ENCODE results near the gene METTL8.
"Not testable (repeated sequence)": the region's sequence is repeated elsewhere in the genome, so short reads cannot be mapped to it uniquely, and the experiment has no call there.

Gene METTL8

GRCh38 chr2:171317492-171318125, 116.2 kb downstream of the METTL8 start:
- Histone ChIP-seq H3K4me1 (ENCODE audit: insufficient read depth, poor library complexity, severe bottlenecking) (no peaks in the 10 kb centered on the region), H3K27me3 (ENCODE audit: insufficient read depth, poor library complexity, severe bottlenecking) (no peaks in the 10 kb centered on the region), H3K36me3 (ENCODE audit: low read depth) (peaks cover 5% of the 10 kb centered on the region; the same call in 1 of the 2 replicates), H3K9me3 (ENCODE audit: severe bottlenecking) (no peaks in the 10 kb centered on the region), H3K27ac (ENCODE audit: poor library complexity, severe bottlenecking) (no peak overlapping the region), H3K4me3 (ENCODE audit: severe bottlenecking) (no peak overlapping the region)
- no peak for TF ChIP-seq CTCF (IDR thresholded peaks at IDR 0.05; ENCODE audit: poor library complexity, severe bottlenecking)
- ATAC-seq (ENCODE audit: low read depth) (no peak), DNase-seq (ENCODE audit: low spot score) (no peak)

GRCh38 chr2:171316755-171317337, 116.9 kb downstream of the METTL8 start:
- no peak overlapping the region for H3K4me3 ChIP-seq (ENCODE audit: severe bottlenecking)
- ATAC-seq (ENCODE audit: low read depth) (no peak), DNase-seq (ENCODE audit: low spot score) (no peak)
- H3K27ac ChIP-seq (ENCODE audit: poor library complexity, severe bottlenecking) = no peak overlapping the region
- TF ChIP-seq CTCF (IDR thresholded peaks at IDR 0.05; ENCODE audit: poor library complexity, severe bottlenecking) = no peak
- H3K4me1 ChIP-seq (ENCODE audit: insufficient read depth, poor library complexity, severe bottlenecking) = no peaks in the 10 kb centered on the region
- H3K27me3 ChIP-seq (ENCODE audit: insufficient read depth, poor library complexity, severe bottlenecking) = no peaks in the 10 kb centered on the region
- H3K9me3 ChIP-seq (ENCODE audit: severe bottlenecking) = peaks cover under 1% of the 10 kb centered on the region
- peaks cover 5% of the 10 kb centered on the region; the same call in 1 of the 2 replicates for H3K36me3 ChIP-seq (ENCODE audit: low read depth)

- no peak for ATAC-seq (ENCODE audit: low read depth)
- Histone ChIP-seq H3K36me3 (ENCODE audit: low read depth) (no peaks in the 10 kb centered on the region; the same call in 1 of the 2 replicates), H3K4me1 (ENCODE audit: insufficient read depth, poor library complexity, severe bottlenecking) (no peaks in the 10 kb centered on the region), H3K27me3 (ENCODE audit: insufficient read depth, poor library complexity, severe bottlenecking) (no peaks in the 10 kb centered on the region), H3K4me3 (ENCODE audit: severe bottlenecking) (no peak overlapping the region), H3K9me3 (ENCODE audit: severe bottlenecking) (peaks cover 3% of the 10 kb centered on the region), H3K27ac (ENCODE audit: poor library complexity, severe bottlenecking) (no peak overlapping the region)
- no peak for DNase-seq (ENCODE audit: low spot score)
- no peak for TF ChIP-seq CTCF (IDR thresholded peaks at IDR 0.05; ENCODE audit: poor library complexity, severe bottlenecking)
These were observed 117.6 kb downstream of the METTL8 start for GRCh38 chr2:171316220-171316619.

GRCh38 chr2:171315781-171316180, 118.0 kb downstream of the METTL8 start:
- no peak for DNase-seq (ENCODE audit: low spot score)
- H3K9me3 ChIP-seq (ENCODE audit: severe bottlenecking) = peaks cover 3% of the 10 kb centered on the region
- no peaks in the 10 kb centered on the region for H3K27me3 ChIP-seq (ENCODE audit: insufficient read depth, poor library complexity, severe bottlenecking)
- no peaks in the 10 kb centered on the region for H3K4me1 ChIP-seq (ENCODE audit: insufficient read depth, poor library complexity, severe bottlenecking)
- no peak overlapping the region for H3K4me3 ChIP-seq (ENCODE audit: severe bottlenecking)
- TF ChIP-seq CTCF (IDR thresholded peaks at IDR 0.05; ENCODE audit: poor library complexity, severe bottlenecking) = no peak
- H3K27ac ChIP-seq (ENCODE audit: poor library complexity, severe bottlenecking) = no peak overlapping the region
- no peak for ATAC-seq (ENCODE audit: low read depth)
- no peaks in the 10 kb centered on the region; the same call in 1 of the 2 replicates for H3K36me3 ChIP-seq (ENCODE audit: low read depth)

GRCh38 chr2:171312182-171312581, 121.6 kb downstream of the METTL8 start:
- H3K27me3 ChIP-seq (ENCODE audit: insufficient read depth, poor library complexity, severe bottlenecking); H3K27ac ChIP-seq (ENCODE audit: poor library complexity, severe bottlenecking); DNase-seq (ENCODE audit: low spot score); H3K4me1 ChIP-seq (ENCODE audit: insufficient read depth, poor library complexity, severe bottlenecking); H3K36me3 ChIP-seq (ENCODE audit: low read depth); H3K4me3 ChIP-seq (ENCODE audit: severe bottlenecking); H3K9me3 ChIP-seq (ENCODE audit: severe bottlenecking); ATAC-seq (ENCODE audit: low read depth): not testable (repeated sequence)

GRCh38 chr2:171311589-171311988, 122.2 kb downstream of the METTL8 start:
- not testable (repeated sequence) for H3K4me3 ChIP-seq (ENCODE audit: severe bottlenecking); H3K27ac ChIP-seq (ENCODE audit: poor library complexity, severe bottlenecking); H3K27me3 ChIP-seq (ENCODE audit: insufficient read depth, poor library complexity, severe bottlenecking); ATAC-seq (ENCODE audit: low read depth); H3K4me1 ChIP-seq (ENCODE audit: insufficient read depth, poor library complexity, severe bottlenecking); H3K36me3 ChIP-seq (ENCODE audit: low read depth); H3K9me3 ChIP-seq (ENCODE audit: severe bottlenecking); DNase-seq (ENCODE audit: low spot score)
